Gastrocnemius medialis (tissue), 4 donors: ENCODE data around the gene AFAP1L1. TPM values are rescaled to one million over a fixed set of nuclear protein-coding genes. Genes with fewer than 3 reads are reported as not detected.

ENCODE experiments used
- ATAC-seq, 2 donors: fragments of 150-250 bp; one replicate each; pipeline ENCODE4 v1.9.1; 2016
- DNase-seq, 2 donors: peaks; one replicate each; pipeline ENCODE4 v3.0.0-alpha.2; 2019
- H3K27ac ChIP-seq, 4 donors: fragments of 200-600 bp; sonication (generic); 1 replicate in 1 of 4; 2 replicates in 3 of 4; pipeline ENCODE4 v1.5.1; 2016 to 2018; ENCODE audit warnings: mild to moderate bottlenecking in 2 of 4, moderate library complexity in 1 of 4
- H3K27me3 ChIP-seq, 3 donors: fragments of 200-600 bp; sonication (generic) in 2 of 3; 1 replicate in 1 of 3; 2 replicates in 2 of 3; pipeline versions ENCODE4 v1.5.1 to v1.6.0; 2016 to 2019; ENCODE audit warnings: mild to moderate bottlenecking in 1 of 3, moderate library complexity in 1 of 3
- H3K36me3 ChIP-seq, 2 donors: fragments of 200-600 bp; sonication (generic) in 1 of 2; one replicate each; pipeline ENCODE4 v1.5.1; 2017 to 2018
- H3K4me1 ChIP-seq, 2 donors: fragments of 200-600 bp; sonication (generic) in 1 of 2; one replicate each; pipeline ENCODE4 v1.5.1; 2016 to 2017; ENCODE audit warnings: mild to moderate bottlenecking in 2 of 2
- H3K4me3 ChIP-seq, 4 donors: fragments of 200-600 bp; sonication (generic) in 3 of 4; 1 replicate in 1 of 4; 2 replicates in 3 of 4; pipeline ENCODE4 v1.5.1; 2016 to 2019; ENCODE audit warnings: mild to moderate bottlenecking in 2 of 4
- H3K9me3 ChIP-seq, 3 donors: fragments of 200-600 bp; sonication (generic) in 2 of 3; 1 replicate in 1 of 3; 2 replicates in 2 of 3; pipeline ENCODE4 v1.5.1; 2016 to 2019
- POLR2A ChIP-seq, 2 donors: fragments of 450-650 bp; IDR thresholded peaks; one replicate each; pipeline ENCODE4 v1.6.1; 2017; ENCODE audit warnings: antibody characterized with exemption in 2 of 2, mild to moderate bottlenecking in 2 of 2, moderate library complexity in 2 of 2
- in situ Hi-C, 4 donors: fragments of 200-750 bp; cut with MboI; loops; one replicate each; pipeline versions ENCODE4 v1.15.0 to v1.8.0; 2017; ENCODE audit warnings: low sequenced_read_pairs in 4 of 4
- intact Hi-C: fragments of 100-400 bp; cut with DNase I; formaldehyde crosslinking; loops from one replicate; pipeline ENCODE4 v1.15.1; 2023; ENCODE audit warnings: low total_unique reads
- total RNA-seq, 4 donors: library from RNA; depleted of rRNA; stranded (reverse); fragments of >200 nt; gene quantifications; one replicate each; pipeline versions ENCODE4 v1.1.0 to v1.2.3, GENCODE V29; 2016
- TF ChIP-seq, protein P1 (sequence below), 5 experiments: fragments of 450-650 bp in 3 of 5; fragments of 200-600 bp in 2 of 5; sonication (generic) in 2 of 5; IDR thresholded peaks in 4 of 5; conservative IDR thresholded peaks in 1 of 5; 1 replicate in 4 of 5; 2 replicates in 1 of 5; pipeline ENCODE4 v1.5.1; 2016 to 2019; ENCODE audit warnings: antibody characterized with exemption in 5 of 5, mild to moderate bottlenecking in 3 of 5, moderate library complexity in 3 of 5

AFAP1L1 gene
- total RNA-seq, 4 donors from 2014 or later, result 28.6 to 39.9 (median 32.9) TPM

DNA sequence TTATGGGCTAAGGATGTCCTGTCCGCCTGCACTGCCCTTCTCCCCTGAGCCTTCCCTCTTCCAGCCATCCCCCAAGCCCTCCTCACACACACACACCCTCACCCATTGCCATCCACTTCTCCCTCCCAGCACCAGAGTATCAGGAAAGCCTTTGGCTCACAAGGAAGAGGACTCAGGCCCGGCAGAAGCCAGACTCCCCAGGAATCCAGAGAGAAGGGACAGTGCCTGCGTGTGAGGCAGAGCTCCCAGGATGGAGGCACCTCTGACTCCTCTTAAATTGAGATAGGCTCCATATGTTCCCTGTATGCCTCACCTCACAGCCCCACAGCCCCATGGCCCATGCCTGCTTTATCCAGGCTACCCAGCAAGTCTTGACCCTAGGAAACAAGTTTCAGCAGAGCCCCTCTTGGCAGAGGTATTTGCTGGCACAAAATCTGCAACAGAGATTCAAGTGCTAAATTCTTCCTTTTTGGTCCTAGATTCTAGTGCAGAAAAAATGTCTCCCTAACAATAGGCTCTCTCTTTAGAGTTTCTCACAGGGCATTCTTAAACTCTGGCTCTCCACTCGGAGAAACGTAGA is 106.7 kb downstream of the AFAP1L1 start:
- no peak for ATAC-seq
- in situ Hi-C loops, result loop anchor here in 2 of 4 donors (5.0 to 10.0 kb wide), 3 partner anchors 54 to 184 kb away; no protein-coding TSS in a partner anchor
- intact Hi-C loops, result no loop called here
- TF ChIP-seq, protein P1, sequence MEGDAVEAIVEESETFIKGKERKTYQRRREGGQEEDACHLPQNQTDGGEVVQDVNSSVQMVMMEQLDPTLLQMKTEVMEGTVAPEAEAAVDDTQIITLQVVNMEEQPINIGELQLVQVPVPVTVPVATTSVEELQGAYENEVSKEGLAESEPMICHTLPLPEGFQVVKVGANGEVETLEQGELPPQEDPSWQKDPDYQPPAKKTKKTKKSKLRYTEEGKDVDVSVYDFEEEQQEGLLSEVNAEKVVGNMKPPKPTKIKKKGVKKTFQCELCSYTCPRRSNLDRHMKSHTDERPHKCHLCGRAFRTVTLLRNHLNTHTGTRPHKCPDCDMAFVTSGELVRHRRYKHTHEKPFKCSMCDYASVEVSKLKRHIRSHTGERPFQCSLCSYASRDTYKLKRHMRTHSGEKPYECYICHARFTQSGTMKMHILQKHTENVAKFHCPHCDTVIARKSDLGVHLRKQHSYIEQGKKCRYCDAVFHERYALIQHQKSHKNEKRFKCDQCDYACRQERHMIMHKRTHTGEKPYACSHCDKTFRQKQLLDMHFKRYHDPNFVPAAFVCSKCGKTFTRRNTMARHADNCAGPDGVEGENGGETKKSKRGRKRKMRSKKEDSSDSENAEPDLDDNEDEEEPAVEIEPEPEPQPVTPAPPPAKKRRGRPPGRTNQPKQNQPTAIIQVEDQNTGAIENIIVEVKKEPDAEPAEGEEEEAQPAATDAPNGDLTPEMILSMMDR (IDR thresholded peaks at IDR 0.05 in 4 of 5, conservative IDR thresholded peaks at IDR 0.05 in 1 of 5), result no peak
- no peak for TF ChIP-seq POLR2A (IDR thresholded peaks at IDR 0.05)
- no peak overlapping the region for H3K4me3 ChIP-seq
- no peaks in the 10 kb centered on the region for H3K27me3 ChIP-seq
- H3K4me1 ChIP-seq, result peaks cover 13 to 14% of the 10 kb centered on the region in 2 donors
- H3K9me3 ChIP-seq, result no peaks in the 10 kb centered on the region
- no peaks in the 10 kb centered on the region for H3K36me3 ChIP-seq
- no peak for DNase-seq
- no peak overlapping the region for H3K27ac ChIP-seq

DNA sequence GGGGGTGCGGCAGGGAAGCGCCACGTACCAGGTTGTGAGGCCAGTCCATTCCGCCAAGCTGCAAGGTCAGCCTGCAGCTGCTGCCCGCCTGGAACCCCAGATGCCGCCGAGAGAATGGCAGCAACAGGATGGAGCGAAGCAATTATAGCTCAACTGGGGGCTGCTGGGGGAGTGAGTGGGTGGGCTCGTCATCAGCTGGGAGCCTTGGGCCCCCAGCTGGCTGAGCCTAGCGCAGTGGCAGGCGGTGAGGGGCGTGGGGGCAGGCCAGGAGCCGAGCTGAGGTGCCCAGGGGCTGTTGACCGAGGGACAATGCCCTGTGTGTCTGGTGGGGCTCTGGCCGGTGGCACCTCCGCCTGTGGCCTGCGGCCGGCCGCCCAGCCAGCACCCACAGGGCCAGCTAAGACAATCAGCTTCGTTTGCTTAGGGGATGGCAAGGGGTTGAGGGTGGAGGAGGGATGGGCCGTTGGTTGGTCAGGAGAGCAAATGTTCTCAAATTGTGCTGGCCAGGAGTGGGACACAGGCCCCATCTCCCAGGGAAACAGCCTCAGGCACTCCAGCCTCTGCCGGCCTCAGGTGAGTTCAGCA is 107.6 kb downstream of the AFAP1L1 start, which contains the start of gene IL17B:
Gene IL17B, minus strand, starts transcription at position 116 of the 585 bp plus-strand sequence. Its CDS starts 67 bp downstream, at position 49.
- in situ Hi-C loops, result loop anchor here in 2 of 4 donors (5.0 to 10.0 kb wide), 3 partner anchors 54 to 183 kb away; no protein-coding TSS in a partner anchor
- no peak within 1 kb of the TSS for H3K4me3 ChIP-seq
- H3K36me3 ChIP-seq, result no peaks in the 10 kb centered on the region
- no peak for TF ChIP-seq POLR2A (IDR thresholded peaks at IDR 0.05)
- TF ChIP-seq, protein P1 (IDR thresholded peaks at IDR 0.05 in 4 of 5, conservative IDR thresholded peaks at IDR 0.05 in 1 of 5), result no peak
- ATAC-seq (no peak), DNase-seq (no peak)
- no peaks in the 10 kb centered on the region for H3K9me3 ChIP-seq
- intact Hi-C loops, result no loop called here
- H3K27ac ChIP-seq, result peak within 1 kb of the TSS in 1 of 4 donors; percentile 73
- H3K4me1 ChIP-seq, result peaks cover 21 to 22% of the 10 kb centered on the region in 2 donors
- no peaks in the 10 kb centered on the region for H3K27me3 ChIP-seq

DNA sequence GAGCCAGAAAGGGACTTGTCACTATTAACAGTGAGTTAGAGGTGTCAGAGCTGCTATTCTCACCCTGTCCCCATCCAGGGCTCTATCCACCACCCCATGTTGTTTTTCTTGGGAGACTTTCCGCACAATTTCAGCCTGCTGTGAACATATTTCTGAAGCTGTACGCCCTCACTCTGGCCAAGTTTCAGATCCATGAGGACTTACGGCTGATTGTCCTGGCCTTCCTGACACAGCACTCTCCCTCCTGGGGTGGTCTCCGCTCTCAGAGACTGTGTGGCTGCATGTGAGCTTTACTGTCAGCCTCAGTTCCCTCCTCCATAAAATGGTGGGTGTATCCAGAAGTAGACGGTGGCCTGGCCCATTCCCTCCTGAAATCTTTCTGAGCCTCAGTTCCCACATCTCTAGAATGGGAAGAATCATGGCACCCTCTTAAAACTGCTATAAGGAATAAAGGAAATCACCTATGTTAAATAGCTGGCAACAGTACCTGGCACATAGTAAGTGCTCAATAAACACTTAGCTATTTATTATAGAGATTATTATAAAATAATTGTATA is 108.2 kb downstream of the AFAP1L1 start:
- TF ChIP-seq POLR2A (IDR thresholded peaks at IDR 0.05), result no peak
- TF ChIP-seq, protein P1 (IDR thresholded peaks at IDR 0.05 in 4 of 5, conservative IDR thresholded peaks at IDR 0.05 in 1 of 5), result no peak
- Histone ChIP-seq H3K9me3 (no peaks in the 10 kb centered on the region), H3K36me3 (no peaks in the 10 kb centered on the region), H3K27me3 (no peaks in the 10 kb centered on the region), H3K4me3 (no peak overlapping the region), H3K27ac (peak overlapping the region in 1 of 4 donors; percentile 73), H3K4me1 (peaks cover 21 to 22% of the 10 kb centered on the region in 2 donors)
- intact Hi-C loops, result no loop called here
- ATAC-seq (no peak), DNase-seq (no peak)
- in situ Hi-C loops, result loop anchor here in 3 of 4 donors (5.0 to 10.0 kb wide), 5 partner anchors 55 to 187 kb away; no protein-coding TSS in a partner anchor

DNA sequence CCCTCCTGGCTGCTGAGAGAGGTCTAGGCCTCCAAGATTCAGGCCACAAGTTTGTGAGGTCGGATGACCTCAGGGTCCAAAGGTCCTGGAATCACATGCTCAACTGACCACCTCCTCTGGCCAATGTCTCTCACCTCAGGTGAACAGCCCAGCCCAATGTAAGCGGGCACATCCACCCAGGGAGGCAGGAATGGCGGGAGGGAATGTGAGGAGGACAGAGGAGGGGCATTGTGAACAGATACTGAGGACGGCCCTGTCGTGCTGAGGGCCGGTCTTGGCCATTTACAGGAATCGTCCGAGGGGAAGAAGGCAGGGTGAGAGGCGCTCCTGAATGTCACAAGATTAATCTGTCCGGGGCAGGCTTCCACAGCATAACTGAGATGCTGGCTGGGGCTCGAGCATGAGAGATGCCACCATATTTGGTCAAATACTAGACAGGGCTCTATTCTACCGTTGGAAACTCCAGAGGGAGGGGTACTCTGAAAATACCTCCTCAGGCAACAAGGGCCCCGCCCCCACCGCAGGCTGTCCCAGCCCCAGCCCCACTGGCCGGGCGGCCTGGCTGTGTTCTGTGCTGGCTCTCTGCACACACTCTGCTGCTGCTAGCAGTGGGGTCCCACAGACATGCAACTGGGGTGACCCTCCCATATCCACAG is 108.9 kb downstream of the AFAP1L1 start:
- H3K4me3 ChIP-seq, result no peak overlapping the region
- in situ Hi-C loops, result loop anchor here in 2 of 4 donors (5.0 kb wide), 3 partner anchors 57 to 187 kb away; no protein-coding TSS in a partner anchor

More for the DNA sequence above, 108.9 kb downstream of the AFAP1L1 start:
- Histone ChIP-seq H3K36me3 (no peaks in the 10 kb centered on the region), H3K4me1 (peaks cover 21 to 22% of the 10 kb centered on the region in 2 donors), H3K27me3 (no peaks in the 10 kb centered on the region), H3K27ac (peak overlapping the region in 3 of 4 donors; percentile 64 to 76 (median 75)), H3K9me3 (no peaks in the 10 kb centered on the region)
- intact Hi-C loops, result no loop called here
- DNase-seq (no peak), ATAC-seq (no peak)
- TF ChIP-seq, protein P1 (IDR thresholded peaks at IDR 0.05 in 4 of 5, conservative IDR thresholded peaks at IDR 0.05 in 1 of 5), result no peak
- no peak for TF ChIP-seq POLR2A (IDR thresholded peaks at IDR 0.05)
